ENCODE measurements around the gene SPOCK2. TPM values are rescaled to one million over a fixed set of nuclear protein-coding genes. Genes with fewer than 3 reads are reported as not detected.

SPOCK2 gene
- total and polyA plus RNA-seq, 2 of the 13 experiments (the other 11 are each of a cell fraction or from before 2014, with no cell fraction given) = 8.6 to 30.6 TPM

DNA sequence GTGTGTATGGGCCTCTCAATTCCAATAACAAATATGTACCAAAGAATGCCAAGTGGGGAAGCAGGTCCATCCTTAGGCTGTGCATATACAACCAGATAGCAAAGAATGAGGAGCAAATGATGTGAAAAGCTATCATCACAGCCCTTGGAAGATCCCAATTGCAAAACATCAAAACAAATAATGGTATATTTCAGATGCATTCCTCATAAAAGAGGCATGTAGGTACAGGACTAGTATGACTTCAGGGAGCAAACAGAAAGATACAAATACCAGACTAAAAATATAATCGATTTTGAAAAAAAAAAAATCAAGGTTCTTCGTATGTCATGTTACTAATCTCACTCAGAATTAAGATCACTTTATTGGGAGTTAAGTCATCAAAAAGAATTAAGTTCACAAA is 18.5 kb upstream of the SPOCK2 start:
- no peak overlapping the region for H3K27ac ChIP-seq (ENCODE audit: extremely low read length, insufficient read depth, low read length)
- ATAC-seq (no peak), FAIRE-seq (no peak), DNase-seq (ENCODE audit: low spot score) (no peak)
- H3K27me3 ChIP-seq (ENCODE audit: control insufficient read depth in 1 of 2, insufficient read depth in 2 of 2, low read length in 2 of 2) = no peaks in the 10 kb centered on the region
- H3K36me3 ChIP-seq (replicated peaks in 1 of 2; ENCODE audit: control insufficient read depth in 1 of 2, insufficient read depth in 2 of 2, low read length in 2 of 2) = peaks cover 3 to 10% of the 10 kb centered on the region in 2 experiments; a peak in 3 of 5 replicates
- ChIA-PET CTCF (ENCODE audit: low intra/inter-chr PET ratio, low total read pairs) (no interaction called here), POLR2A (no interaction called here)
- no peak overlapping the region for H3K4me3 ChIP-seq (replicated peaks in 1 of 3; ENCODE audit: insufficient read depth in 1 of 3, low read depth in 2 of 3, low read length in 3 of 3)
- 90% methylated on average over 2 of the region's 2 CpGs for WGBS (ENCODE audit: low lambda C conversion rate)
- no peak overlapping the region for H2AFZ ChIP-seq (ENCODE audit: low read length)
- no peaks in the 10 kb centered on the region for H3K9me3 ChIP-seq (ENCODE audit: low read length)
- no peak overlapping the region for H3K4me2 ChIP-seq (ENCODE audit: low read depth, low read length)
- H4K20me1 ChIP-seq (ENCODE audit: insufficient read depth, low read length) = no peaks in the 10 kb centered on the region
- H3K9ac ChIP-seq (ENCODE audit: insufficient read depth, low read depth, low read length) = no peak overlapping the region
- no TSS peak for BruUV-seq (replicated peaks)
- intact Hi-C loops (cut with micrococcal nuclease; ENCODE audit: unreplicated experiment) = loop anchor here (10.0 kb wide), 1 partner anchor 68 kb away; no protein-coding TSS in a partner anchor
- H3K79me2 ChIP-seq (ENCODE audit: insufficient read depth, low read length) = no peaks in the 10 kb centered on the region
- TF ChIP-seq MED13 (CRISPR knock-in tag; IDR thresholded peaks at IDR 0.05) = no peak
- TF ChIP-seq MTF1 (CRISPR knock-in tag; IDR thresholded peaks at IDR 0.05) = no peak
- TF ChIP-seq TCF12 (IDR thresholded peaks at IDR 0.05) = no peak
- no peak for TF ChIP-seq TCF12 (CRISPR knock-in tag; IDR thresholded peaks at IDR 0.05)
- TF ChIP-seq DMAP1 (CRISPR knock-in tag; IDR thresholded peaks at IDR 0.05) = no peak
- no peak for TF ChIP-seq ZNF746 (CRISPR knock-in tag; IDR thresholded peaks at IDR 0.05)
- TF ChIP-seq ZNF44 (CRISPR knock-in tag; IDR thresholded peaks at IDR 0.05) = no peak
- TF ChIP-seq SRY (CRISPR knock-in tag; IDR thresholded peaks at IDR 0.05) = no peak
- TF ChIP-seq, protein P1, sequence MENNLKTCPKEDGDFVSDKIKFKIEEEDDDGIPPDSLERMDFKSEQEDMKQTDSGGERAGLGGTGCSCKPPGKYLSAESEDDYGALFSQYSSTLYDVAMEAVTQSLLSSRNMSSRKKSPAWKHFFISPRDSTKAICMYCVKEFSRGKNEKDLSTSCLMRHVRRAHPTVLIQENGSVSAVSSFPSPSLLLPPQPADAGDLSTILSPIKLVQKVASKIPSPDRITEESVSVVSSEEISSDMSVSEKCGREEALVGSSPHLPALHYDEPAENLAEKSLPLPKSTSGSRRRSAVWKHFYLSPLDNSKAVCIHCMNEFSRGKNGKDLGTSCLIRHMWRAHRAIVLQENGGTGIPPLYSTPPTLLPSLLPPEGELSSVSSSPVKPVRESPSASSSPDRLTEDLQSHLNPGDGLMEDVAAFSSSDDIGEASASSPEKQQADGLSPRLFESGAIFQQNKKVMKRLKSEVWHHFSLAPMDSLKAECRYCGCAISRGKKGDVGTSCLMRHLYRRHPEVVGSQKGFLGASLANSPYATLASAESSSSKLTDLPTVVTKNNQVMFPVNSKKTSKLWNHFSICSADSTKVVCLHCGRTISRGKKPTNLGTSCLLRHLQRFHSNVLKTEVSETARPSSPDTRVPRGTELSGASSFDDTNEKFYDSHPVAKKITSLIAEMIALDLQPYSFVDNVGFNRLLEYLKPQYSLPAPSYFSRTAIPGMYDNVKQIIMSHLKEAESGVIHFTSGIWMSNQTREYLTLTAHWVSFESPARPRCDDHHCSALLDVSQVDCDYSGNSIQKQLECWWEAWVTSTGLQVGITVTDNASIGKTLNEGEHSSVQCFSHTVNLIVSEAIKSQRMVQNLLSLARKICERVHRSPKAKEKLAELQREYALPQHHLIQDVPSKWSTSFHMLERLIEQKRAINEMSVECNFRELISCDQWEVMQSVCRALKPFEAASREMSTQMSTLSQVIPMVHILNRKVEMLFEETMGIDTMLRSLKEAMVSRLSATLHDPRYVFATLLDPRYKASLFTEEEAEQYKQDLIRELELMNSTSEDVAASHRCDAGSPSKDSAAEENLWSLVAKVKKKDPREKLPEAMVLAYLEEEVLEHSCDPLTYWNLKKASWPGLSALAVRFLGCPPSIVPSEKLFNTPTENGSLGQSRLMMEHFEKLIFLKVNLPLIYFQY (CRISPR knock-in tag; IDR thresholded peaks at IDR 0.05; ENCODE audit: borderline replicate concordance) = no peak
- no peak for TF ChIP-seq RARG (CRISPR knock-in tag; IDR thresholded peaks at IDR 0.05; ENCODE audit: low read depth)
- TF ChIP-seq CAMTA2 (CRISPR knock-in tag; IDR thresholded peaks at IDR 0.05; ENCODE audit: borderline replicate concordance) = no peak
- no peak for TF ChIP-seq ZNF160 (CRISPR knock-in tag; IDR thresholded peaks at IDR 0.05)
- TF ChIP-seq KLF11 (CRISPR knock-in tag; IDR thresholded peaks at IDR 0.05) = no peak
- no peak for TF ChIP-seq ZNF234 (CRISPR knock-in tag; conservative IDR thresholded peaks at IDR 0.05)
- no peak for TF ChIP-seq ZNF253 (CRISPR knock-in tag; IDR thresholded peaks at IDR 0.05; ENCODE audit: borderline replicate concordance)
- TF ChIP-seq SMC3 (IDR thresholded peaks at IDR 0.05; ENCODE audit: low read length) = no peak
- TF ChIP-seq U2AF1 (optimal IDR thresholded peaks at IDR 0.05; ENCODE audit: low read depth, low read length) = no peak
- TF ChIP-seq AKAP8 (CRISPR knock-in tag; IDR thresholded peaks at IDR 0.05) = no peak
- H3K4me1 ChIP-seq (ENCODE audit: insufficient read depth, low read length) = peaks cover 52% of the 10 kb centered on the region
- in situ Hi-C loops (cut with HindIII; ENCODE audit: extremely low pct_ligation_motif_present, low pct_unique_long_range_greater_than_20kb) = no loop called here

Data from HepG2 (cell line).